Measurements from ENCODE around the gene UBN1. TPM values are rescaled to one million over a fixed set of nuclear protein-coding genes. Genes with fewer than 3 reads are reported as not detected.

The UBN1 gene
- total RNA-seq (2014; rRNA removed; shearing (Covaris generic)), result 22.8 and 48.3 TPM in 2 replicates

GRCh38 chr16:4846901-4847773, at the start of gene UBN1, which contains the start of gene GLYR1:
UBN1 (plus strand) TSS chr16:4847481; CDS start chr16:4852918, 5,437 bp downstream.
GLYR1 (minus strand) TSS chr16:4847288; CDS start chr16:4847265, 23 bp downstream.
- peak; percentile 95 for DNase-seq (ENCODE audit: low read depth)

- DNase-seq (ENCODE audit: low read depth), result no peak
These were observed 49.5 kb upstream of the UBN1 start for GRCh38 chr16:4797805-4798252.

- DNase-seq (ENCODE audit: low read depth), result no peak
These were observed 48.8 kb upstream of the UBN1 start for GRCh38 chr16:4798456-4798855.

- no peak for DNase-seq (ENCODE audit: low read depth)
These were observed 48.0 kb upstream of the UBN1 start for GRCh38 chr16:4799171-4799855.

- DNase-seq (ENCODE audit: low read depth), result peak; percentile 9
These were observed 46.8 kb upstream of the UBN1 start for GRCh38 chr16:4800290-4801041.

- DNase-seq (ENCODE audit: low read depth), result no peak
These were observed 46.0 kb upstream of the UBN1 start for GRCh38 chr16:4801051-4801961.

GRCh38 chr16:4801962-4802658, 45.2 kb upstream of the UBN1 start, which contains the start of gene ROGDI:
ROGDI (minus strand) TSS chr16:4802633; CDS start chr16:4802571, 62 bp downstream.
- DNase-seq (ENCODE audit: low read depth), result peak; percentile 73

- DNase-seq (ENCODE audit: low read depth), result peak; percentile 92
These were observed 44.5 kb upstream of the UBN1 start for GRCh38 chr16:4802659-4803287.

- no peak for DNase-seq (ENCODE audit: low read depth)
These were observed 43.9 kb upstream of the UBN1 start for GRCh38 chr16:4803401-4803844.

- DNase-seq (ENCODE audit: low read depth), result no peak
These were observed 43.2 kb upstream of the UBN1 start for GRCh38 chr16:4803898-4804762.

GRCh38 chr16:4805231-4805630, 42.0 kb upstream of the UBN1 start:
- DNase-seq (ENCODE audit: low read depth), result no peak

GRCh38 chr16:4806280-4806679, 41.0 kb upstream of the UBN1 start:
- DNase-seq (ENCODE audit: low read depth), result no peak

GRCh38 chr16:4811242-4811641, 36.0 kb upstream of the UBN1 start:
- DNase-seq (ENCODE audit: low read depth), result no peak

GRCh38 chr16:4811773-4812172, 35.5 kb upstream of the UBN1 start:
- no peak for DNase-seq (ENCODE audit: low read depth)

- no peak for DNase-seq (ENCODE audit: low read depth)
These were observed 33.9 kb upstream of the UBN1 start for GRCh38 chr16:4813251-4814003.

GRCh38 chr16:4814046-4814445, 33.2 kb upstream of the UBN1 start:
- no peak for DNase-seq (ENCODE audit: low read depth)

GRCh38 chr16:4814542-4815173, 32.6 kb upstream of the UBN1 start:
- no peak for DNase-seq (ENCODE audit: low read depth)

All from M059J (cell line).